ENCODE measurements around the gene IARS1.

- TF ChIP-seq RBBP5 (conservative IDR thresholded peaks at IDR 0.05) (no peak), KDM1A (IDR thresholded peaks at IDR 0.05; ENCODE audit: borderline replicate concordance) (no peak), CTCF (IDR thresholded peaks at IDR 0.05 in 2 of 3, conservative IDR thresholded peaks at IDR 0.05 in 1 of 3; ENCODE audit: control insufficient read depth in 2 of 3, extremely low read depth in 1 of 3, insufficient read depth in 1 of 3, low read depth in 3 of 3, low read length in 3 of 3) (no peak), ZZZ3 (IDR thresholded peaks at IDR 0.05; ENCODE audit: control insufficient read depth, insufficient read length, low read depth) (no peak)
Measured at GRCh38 chr9:92310562-92310961, 17.1 kb upstream of the IARS1 start.
